Uterus (tissue), 4 donors: ENCODE results near the gene VSIG8. TPM values are rescaled to one million over a fixed set of nuclear protein-coding genes. Genes with fewer than 3 reads are reported as not detected.

Experiments used
- DNase-seq, 2 donors: peaks; one replicate each; pipeline ENCODE4 v3.0.0-alpha.2; 2019 to 2020
- H3K27ac ChIP-seq, 2 donors: fragments of 200-600 bp; sonication (generic); 1 replicate in 1 of 2; 2 replicates in 1 of 2; pipeline ENCODE4 v1.5.1; 2016 to 2018
- H3K27me3 ChIP-seq, 2 donors: fragments of 200-600 bp; sonication (generic); one replicate each; pipeline ENCODE4 v1.5.1; 2018 to 2019; ENCODE audit warnings: control low read depth in 1 of 2
- H3K36me3 ChIP-seq, 2 donors: fragments of 200-600 bp; sonication (generic); one replicate each; pipeline ENCODE4 v1.5.1; 2019; ENCODE audit warnings: control low read depth in 1 of 2
- H3K4me1 ChIP-seq, 2 donors: fragments of 200-600 bp; sonication (generic); one replicate each; pipeline ENCODE4 v1.5.1; 2018 to 2019; ENCODE audit warnings: control low read depth in 1 of 2
- H3K4me3 ChIP-seq, 2 donors: fragments of 200-600 bp; sonication (generic); 1 replicate in 1 of 2; 2 replicates in 1 of 2; pipeline ENCODE4 v1.5.1; 2018 to 2019; ENCODE audit warnings: mild to moderate bottlenecking in 1 of 2
- H3K9me3 ChIP-seq, 2 donors: fragments of 200-600 bp; sonication (generic); one replicate each; pipeline ENCODE4 v1.5.1; 2019; ENCODE audit warnings: control low read depth in 1 of 2
- POLR2A ChIP-seq, 2 donors: fragments of 450-650 bp; IDR thresholded peaks; one replicate each; pipeline ENCODE4 v1.6.1; 2016; ENCODE audit warnings: antibody characterized with exemption in 2 of 2, mild to moderate bottlenecking in 1 of 2, moderate library complexity in 1 of 2
- intact Hi-C: fragments of 100-400 bp; cut with DNase I; formaldehyde crosslinking; loops from one replicate; pipeline ENCODE4 v1.15.1; 2023; ENCODE audit warnings: low total_unique reads
- total RNA-seq, 4 donors: library from RNA; depleted of rRNA in 3 of 4; stranded (reverse); fragments of >200 nt in 3 of 4; gene quantifications; one replicate each; pipeline versions ENCODE4 v1.1.0 to v1.2.4, GENCODE V29; 2014 to 2023
- TF ChIP-seq, protein P1 (sequence below), 4 experiments: fragments of 200-600 bp in 2 of 4; fragments of 450-650 bp in 2 of 4; sonication (generic) in 2 of 4; IDR thresholded peaks; one replicate each; pipeline ENCODE4 v1.5.1; 2016 to 2019; ENCODE audit warnings: antibody characterized with exemption in 4 of 4, mild to moderate bottlenecking in 2 of 4, moderate library complexity in 1 of 4
- donor health status: DM: yes; HTN: yes; CAD: no.

The VSIG8 gene
- total RNA-seq, 4 donors from 2014 or later, result 0.37 TPM; not detected in 3

DNA sequence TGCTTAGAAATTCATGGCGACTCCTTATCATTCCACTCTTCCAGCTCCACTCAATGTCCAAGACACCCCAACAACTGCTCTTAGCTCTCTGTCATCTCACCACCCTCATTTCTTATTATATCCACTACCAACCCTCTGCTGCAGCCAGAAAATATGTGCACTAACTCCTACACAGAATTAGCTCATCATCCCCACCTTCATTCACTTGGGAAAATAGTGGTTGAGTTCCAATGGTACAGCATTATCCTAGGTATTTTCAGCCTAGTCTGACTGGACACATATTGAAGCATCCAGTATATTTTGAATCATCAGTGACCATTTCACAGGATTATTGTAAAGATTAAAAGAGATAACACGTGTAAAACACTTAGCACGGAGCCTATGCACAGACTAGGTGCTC is 16.7 kb upstream of the VSIG8 start:
- Histone ChIP-seq H3K36me3 (no peaks in the 10 kb centered on the region), H3K4me1 (no peaks in the 10 kb centered on the region), H3K9me3 (no peaks in the 10 kb centered on the region), H3K4me3 (no peak overlapping the region), H3K27me3 (no peaks in the 10 kb centered on the region), H3K27ac (no peak overlapping the region)
- DNase-seq, result no peak
- TF ChIP-seq, protein P1, sequence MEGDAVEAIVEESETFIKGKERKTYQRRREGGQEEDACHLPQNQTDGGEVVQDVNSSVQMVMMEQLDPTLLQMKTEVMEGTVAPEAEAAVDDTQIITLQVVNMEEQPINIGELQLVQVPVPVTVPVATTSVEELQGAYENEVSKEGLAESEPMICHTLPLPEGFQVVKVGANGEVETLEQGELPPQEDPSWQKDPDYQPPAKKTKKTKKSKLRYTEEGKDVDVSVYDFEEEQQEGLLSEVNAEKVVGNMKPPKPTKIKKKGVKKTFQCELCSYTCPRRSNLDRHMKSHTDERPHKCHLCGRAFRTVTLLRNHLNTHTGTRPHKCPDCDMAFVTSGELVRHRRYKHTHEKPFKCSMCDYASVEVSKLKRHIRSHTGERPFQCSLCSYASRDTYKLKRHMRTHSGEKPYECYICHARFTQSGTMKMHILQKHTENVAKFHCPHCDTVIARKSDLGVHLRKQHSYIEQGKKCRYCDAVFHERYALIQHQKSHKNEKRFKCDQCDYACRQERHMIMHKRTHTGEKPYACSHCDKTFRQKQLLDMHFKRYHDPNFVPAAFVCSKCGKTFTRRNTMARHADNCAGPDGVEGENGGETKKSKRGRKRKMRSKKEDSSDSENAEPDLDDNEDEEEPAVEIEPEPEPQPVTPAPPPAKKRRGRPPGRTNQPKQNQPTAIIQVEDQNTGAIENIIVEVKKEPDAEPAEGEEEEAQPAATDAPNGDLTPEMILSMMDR (IDR thresholded peaks at IDR 0.05), result no peak
- no peak for TF ChIP-seq POLR2A (IDR thresholded peaks at IDR 0.05)
- intact Hi-C loops, result no loop called here

DNA sequence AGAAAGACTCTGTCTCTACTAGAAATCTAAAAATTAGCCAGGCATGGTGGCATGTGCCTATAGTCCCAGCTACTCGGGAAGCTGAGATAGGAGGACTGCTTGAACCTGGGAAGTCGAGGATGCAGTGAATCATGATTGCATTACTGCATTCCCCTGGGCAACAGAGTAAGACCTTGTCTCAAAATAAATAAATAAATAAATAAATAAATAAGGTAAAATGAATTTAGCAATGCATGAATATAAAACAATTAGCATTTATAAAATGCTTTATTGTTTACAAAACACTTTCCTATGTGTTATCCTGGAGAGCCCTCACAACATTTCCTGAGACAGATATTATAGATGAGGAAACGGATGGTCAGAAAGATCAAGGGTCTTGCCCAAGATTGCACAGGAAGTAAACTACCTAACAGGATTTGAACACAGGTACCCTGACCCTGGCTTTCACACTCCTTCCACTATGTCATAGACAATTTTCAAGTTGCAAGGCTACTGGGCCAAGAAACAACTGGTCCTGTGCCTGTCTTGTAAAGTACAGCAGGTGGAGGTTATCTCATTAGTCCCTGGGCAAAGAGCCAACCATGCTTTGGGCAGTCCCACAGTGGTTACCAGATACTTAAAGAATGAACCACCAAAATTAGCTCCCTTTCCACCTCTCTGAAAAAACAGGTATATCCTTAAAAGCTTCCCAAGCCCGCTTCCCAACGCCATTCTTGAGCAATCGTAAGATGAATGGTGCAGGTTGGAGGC is 15.4 kb upstream of the VSIG8 start:
- TF ChIP-seq, protein P1 (IDR thresholded peaks at IDR 0.05), result no peak
- no peak for TF ChIP-seq POLR2A (IDR thresholded peaks at IDR 0.05)
- no peak for DNase-seq
- H3K4me3 ChIP-seq, result no peak overlapping the region

GRCh38 chr1:159873530-159874143 is 11.2 kb upstream of the VSIG8 start:
- Histone ChIP-seq H3K9me3 (no peaks in the 10 kb centered on the region), H3K4me1 (peaks cover 0 to 6% of the 10 kb centered on the region in 2 donors), H3K4me3 (no peak overlapping the region), H3K36me3 (no peaks in the 10 kb centered on the region), H3K27ac (no peak overlapping the region), H3K27me3 (no peaks in the 10 kb centered on the region)
- intact Hi-C loops, result no loop called here
- no peak for TF ChIP-seq POLR2A (IDR thresholded peaks at IDR 0.05)
- TF ChIP-seq, protein P1 (IDR thresholded peaks at IDR 0.05), result no peak
- DNase-seq, result no peak

More for the DNA sequence above, 15.4 kb upstream of the VSIG8 start:
- no peaks in the 10 kb centered on the region for H3K9me3 ChIP-seq
- H3K27me3 ChIP-seq, result no peaks in the 10 kb centered on the region
- no peaks in the 10 kb centered on the region for H3K4me1 ChIP-seq
- no peaks in the 10 kb centered on the region for H3K36me3 ChIP-seq
- no peak overlapping the region for H3K27ac ChIP-seq
- intact Hi-C loops, result no loop called here

- DNase-seq, result no peak
- Histone ChIP-seq H3K36me3 (no peaks in the 10 kb centered on the region), H3K4me3 (no peak overlapping the region), H3K27me3 (no peaks in the 10 kb centered on the region), H3K9me3 (no peaks in the 10 kb centered on the region), H3K4me1 (peaks cover 0 to 7% of the 10 kb centered on the region in 2 donors), H3K27ac (no peak overlapping the region)
- TF ChIP-seq POLR2A (IDR thresholded peaks at IDR 0.05), result no peak
- TF ChIP-seq, protein P1 (IDR thresholded peaks at IDR 0.05), result no peak
- intact Hi-C loops, result no loop called here
Observed at GRCh38 chr1:159872891-159873290, 10.4 kb upstream of the VSIG8 start.

DNA sequence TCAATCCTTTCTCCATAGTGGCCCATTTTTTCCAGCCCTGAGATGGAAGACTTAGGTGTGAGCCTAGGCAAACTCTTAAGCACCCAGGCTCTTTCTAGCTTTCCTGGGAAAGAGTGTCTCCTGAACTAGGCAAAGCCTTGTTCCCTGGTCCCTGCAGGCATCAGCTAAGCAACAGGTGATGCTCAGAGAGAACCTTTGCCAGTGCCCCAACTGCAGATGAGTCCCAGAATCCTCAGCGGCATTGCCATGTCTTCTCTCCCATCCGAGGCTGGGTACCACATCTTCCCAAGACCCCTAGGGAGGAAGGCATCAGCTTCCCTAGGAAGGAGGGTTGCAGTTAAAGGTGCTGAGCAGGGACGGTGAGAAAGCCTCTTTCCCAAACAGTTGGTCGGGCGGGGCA is 8.2 kb upstream of the VSIG8 start:
- intact Hi-C loops, result no loop called here
- TF ChIP-seq, protein P1 (IDR thresholded peaks at IDR 0.05), result no peak
- no peak for TF ChIP-seq POLR2A (IDR thresholded peaks at IDR 0.05)
- H3K4me3 ChIP-seq, result no peak overlapping the region
- DNase-seq, result no peak
- no peaks in the 10 kb centered on the region for H3K36me3 ChIP-seq
- no peaks in the 10 kb centered on the region for H3K27me3 ChIP-seq
- peaks cover 0 to 7% of the 10 kb centered on the region in 2 donors for H3K4me1 ChIP-seq
- H3K27ac ChIP-seq, result no peak overlapping the region
- H3K9me3 ChIP-seq, result no peaks in the 10 kb centered on the region
